ENCODE data around the gene STEAP2.

Gene STEAP2

DNA sequence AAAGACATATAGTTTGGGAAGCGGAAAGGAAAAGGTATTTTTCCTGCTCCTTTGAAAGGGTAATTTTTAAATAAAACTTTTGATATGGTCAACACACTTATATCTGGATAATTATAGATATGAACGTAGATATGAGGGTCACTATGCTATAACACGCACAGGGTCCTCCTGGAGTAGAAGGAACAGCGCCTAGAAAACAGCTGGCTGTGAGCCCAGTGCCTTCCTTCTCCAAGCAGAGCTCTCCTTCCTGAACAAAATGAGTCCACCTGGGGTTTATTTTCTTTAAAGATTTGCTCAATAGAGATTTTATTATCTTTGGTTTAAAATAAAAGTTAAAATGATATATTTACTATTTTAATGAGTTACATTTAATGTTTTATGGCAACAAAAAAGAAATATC lies 44.2 kb upstream of the STEAP2 start:
- H3K79me1 ChIP-seq (replicated peaks; ENCODE audit: low read length, poor library complexity, severe bottlenecking) = no peaks in the 10 kb centered on the region
- H4K8ac ChIP-seq (ENCODE audit: low read length) = no peak overlapping the region
- H2BK12ac ChIP-seq (ENCODE audit: low read length in 2 of 2) = no peak overlapping the region
- peaks cover 6% of the 10 kb centered on the region for H3K9me3 ChIP-seq (ENCODE audit: control insufficient read depth, low read length)
- no peak overlapping the region for H3K27ac ChIP-seq (ENCODE audit: low read length, poor library complexity, severe bottlenecking)
- H2BK15ac ChIP-seq (ENCODE audit: low read depth, poor library complexity, severe bottlenecking) = no peak overlapping the region
- H3K18ac ChIP-seq (ENCODE audit: low read depth in 1 of 2, low read length in 2 of 2) = no peak overlapping the region
- no peak for DNase-seq
- peaks cover 0 to 29% of the 10 kb centered on the region in 2 experiments for H3K27me3 ChIP-seq (ENCODE audit: control insufficient read depth in 1 of 2, insufficient read depth in 1 of 2, low read length in 2 of 2)
- peaks cover 0 to 35% of the 10 kb centered on the region in 2 experiments for H3K36me3 ChIP-seq (ENCODE audit: control insufficient read depth in 1 of 2, insufficient read depth in 2 of 2, low read depth in 1 of 2, low read length in 2 of 2)
- no peak overlapping the region for H3K4ac ChIP-seq (ENCODE audit: low read depth in 1 of 2, low read length in 2 of 2)
- no peak overlapping the region for H4K91ac ChIP-seq (ENCODE audit: low read length)
- no peak overlapping the region for H2AK5ac ChIP-seq (ENCODE audit: low read length, severe bottlenecking)
- no peak overlapping the region for H2BK120ac ChIP-seq (ENCODE audit: low read depth, low read length)
- H2BK5ac ChIP-seq (ENCODE audit: low read depth, low read length, poor library complexity, severe bottlenecking) = no peak overlapping the region
- no peak overlapping the region for H2AFZ ChIP-seq (ENCODE audit: low read depth, low read length)
- 82% methylated on average over 3 of the region's 4 CpGs for WGBS
- no peaks in the 10 kb centered on the region for H3K4me1 ChIP-seq (ENCODE audit: control insufficient read depth, insufficient read depth, low read depth, low read length)
- no peak overlapping the region for H3K14ac ChIP-seq (ENCODE audit: low read length in 2 of 2)
- H3K4me2 ChIP-seq (ENCODE audit: low read length, poor library complexity, severe bottlenecking) = no peak overlapping the region
- no peak overlapping the region for H3K9ac ChIP-seq (ENCODE audit: low read length)
- no peak overlapping the region for H3K23ac ChIP-seq (ENCODE audit: low read length in 2 of 2)
- H3K4me3 ChIP-seq (ENCODE audit: insufficient read depth in 1 of 2, low read depth in 1 of 2, low read length in 2 of 2) = no peak overlapping the region

DNA sequence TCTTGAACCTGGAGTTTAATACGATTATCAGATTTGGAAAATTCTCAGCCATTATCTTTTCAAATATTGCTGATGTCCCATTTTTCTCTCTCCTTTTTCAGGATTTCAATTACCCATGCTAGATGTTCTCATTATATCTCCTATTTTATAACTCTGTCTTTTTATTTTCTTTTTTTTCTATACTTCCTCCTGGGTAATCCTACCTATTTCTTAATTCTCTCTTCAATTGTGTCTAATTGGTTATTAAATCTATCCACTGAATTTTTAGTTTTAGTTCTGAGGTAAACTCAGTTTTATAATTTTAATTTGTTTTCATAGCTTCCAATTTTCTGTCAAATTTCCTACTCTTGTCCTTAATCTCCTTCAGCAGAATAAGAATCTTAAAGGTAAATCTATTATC lies 41.6 kb upstream of the STEAP2 start:
- no peak overlapping the region for H2BK5ac ChIP-seq (ENCODE audit: low read depth, low read length, poor library complexity, severe bottlenecking)
- peaks cover 0 to 10% of the 10 kb centered on the region in 2 experiments for H3K36me3 ChIP-seq (ENCODE audit: control insufficient read depth in 1 of 2, insufficient read depth in 2 of 2, low read depth in 1 of 2, low read length in 2 of 2)
- peaks cover 6% of the 10 kb centered on the region for H3K9me3 ChIP-seq (ENCODE audit: control insufficient read depth, low read length)
- H2AFZ ChIP-seq (ENCODE audit: low read depth, low read length) = no peak overlapping the region
- DNase-seq = no peak
- no peak overlapping the region for H3K4me2 ChIP-seq (ENCODE audit: low read length, poor library complexity, severe bottlenecking)
- no peak overlapping the region for H4K8ac ChIP-seq (ENCODE audit: low read length)
- no peaks in the 10 kb centered on the region for H3K79me1 ChIP-seq (replicated peaks; ENCODE audit: low read length, poor library complexity, severe bottlenecking)
- no peak overlapping the region for H2BK12ac ChIP-seq (ENCODE audit: low read length in 2 of 2)
- H4K91ac ChIP-seq (ENCODE audit: low read length) = no peak overlapping the region
- no peak overlapping the region for H3K9ac ChIP-seq (ENCODE audit: low read length)
- no peak overlapping the region for H3K14ac ChIP-seq (ENCODE audit: low read length in 2 of 2)
- H3K27ac ChIP-seq (ENCODE audit: low read length, poor library complexity, severe bottlenecking) = no peak overlapping the region
- H3K18ac ChIP-seq (ENCODE audit: low read depth in 1 of 2, low read length in 2 of 2) = no peak overlapping the region
- no peak overlapping the region for H2BK15ac ChIP-seq (ENCODE audit: low read depth, poor library complexity, severe bottlenecking)
- peaks cover 1% of the 10 kb centered on the region for H3K4me1 ChIP-seq (ENCODE audit: control insufficient read depth, insufficient read depth, low read depth, low read length)
- H2BK120ac ChIP-seq (ENCODE audit: low read depth, low read length) = no peak overlapping the region
- no peak overlapping the region for H3K4ac ChIP-seq (ENCODE audit: low read depth in 1 of 2, low read length in 2 of 2)
- WGBS = 82% methylated on average over 1 of the region's 1 CpG
- H3K23ac ChIP-seq (ENCODE audit: low read length in 2 of 2) = no peak overlapping the region
- no peak overlapping the region for H2AK5ac ChIP-seq (ENCODE audit: low read length, severe bottlenecking)
- H3K4me3 ChIP-seq (ENCODE audit: insufficient read depth in 1 of 2, low read depth in 1 of 2, low read length in 2 of 2) = no peak overlapping the region
- peaks cover 0 to 26% of the 10 kb centered on the region in 2 experiments for H3K27me3 ChIP-seq (ENCODE audit: control insufficient read depth in 1 of 2, insufficient read depth in 1 of 2, low read length in 2 of 2)

DNA sequence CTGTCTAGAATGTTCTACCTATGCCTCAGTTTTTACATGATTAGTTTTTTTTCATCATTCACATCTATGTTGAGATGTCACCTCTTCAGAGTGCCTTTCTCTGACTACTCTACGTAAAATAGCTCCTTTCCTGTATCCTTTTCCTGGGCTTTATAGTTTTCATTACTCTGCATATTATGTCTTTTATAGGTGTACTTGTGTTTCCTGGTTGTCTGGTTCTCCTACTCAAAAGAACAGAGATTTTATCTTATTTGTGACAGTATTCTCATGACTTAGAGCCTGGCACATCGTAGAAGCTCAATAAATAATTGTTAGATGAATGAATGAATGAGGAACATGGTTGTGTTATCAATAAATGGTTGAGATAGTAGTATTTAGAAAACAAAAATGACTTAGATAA lies 39.4 kb upstream of the STEAP2 start:
- WGBS = 50% methylated on average over 1 of the region's 2 CpGs
- Histone ChIP-seq H4K91ac (ENCODE audit: low read length) (no peak overlapping the region), H3K27ac (ENCODE audit: low read length, poor library complexity, severe bottlenecking) (no peak overlapping the region), H3K4me3 (ENCODE audit: insufficient read depth in 1 of 2, low read depth in 1 of 2, low read length in 2 of 2) (no peak overlapping the region), H3K23ac (ENCODE audit: low read length in 2 of 2) (no peak overlapping the region), H3K9ac (ENCODE audit: low read length) (no peak overlapping the region), H3K18ac (ENCODE audit: low read depth in 1 of 2, low read length in 2 of 2) (no peak overlapping the region), H3K9me3 (ENCODE audit: control insufficient read depth, low read length) (peaks cover 9% of the 10 kb centered on the region), H3K27me3 (ENCODE audit: control insufficient read depth in 1 of 2, insufficient read depth in 1 of 2, low read length in 2 of 2) (peaks cover 0 to 20% of the 10 kb centered on the region in 2 experiments), H2BK5ac (ENCODE audit: low read depth, low read length, poor library complexity, severe bottlenecking) (no peak overlapping the region), H3K36me3 (ENCODE audit: control insufficient read depth in 1 of 2, insufficient read depth in 2 of 2, low read depth in 1 of 2, low read length in 2 of 2) (no peaks in the 10 kb centered on the region), H3K14ac (ENCODE audit: low read length in 2 of 2) (no peak overlapping the region), H3K4me1 (ENCODE audit: control insufficient read depth, insufficient read depth, low read depth, low read length) (peaks cover 1% of the 10 kb centered on the region), H4K8ac (ENCODE audit: low read length) (no peak overlapping the region), H3K79me1 (replicated peaks; ENCODE audit: low read length, poor library complexity, severe bottlenecking) (no peaks in the 10 kb centered on the region), H2AFZ (ENCODE audit: low read depth, low read length) (no peak overlapping the region), H2BK12ac (ENCODE audit: low read length in 2 of 2) (no peak overlapping the region), H3K4ac (ENCODE audit: low read depth in 1 of 2, low read length in 2 of 2) (no peak overlapping the region), H2BK15ac (ENCODE audit: low read depth, poor library complexity, severe bottlenecking) (no peak overlapping the region), H2BK120ac (ENCODE audit: low read depth, low read length) (no peak overlapping the region), H3K4me2 (ENCODE audit: low read length, poor library complexity, severe bottlenecking) (no peak overlapping the region), H2AK5ac (ENCODE audit: low read length, severe bottlenecking) (no peak overlapping the region)
- DNase-seq = no peak

DNA sequence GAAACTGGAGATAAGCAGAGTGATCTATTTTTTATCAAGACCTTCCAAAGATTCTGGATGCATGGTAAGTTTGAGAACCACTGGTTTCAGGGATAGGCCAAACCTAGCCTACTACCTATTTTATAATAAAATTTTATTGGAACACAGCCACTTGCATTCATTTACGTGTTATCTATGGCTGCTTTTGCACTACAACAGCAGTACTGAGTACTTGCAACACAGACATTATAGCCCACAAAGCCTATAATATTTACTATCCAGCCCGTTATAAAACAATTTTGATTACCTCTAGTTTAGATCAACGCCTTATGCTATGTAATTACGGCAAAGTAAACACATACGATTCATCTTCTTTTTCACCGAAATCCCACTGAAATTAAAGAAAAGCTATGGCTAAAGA lies 38.9 kb upstream of the STEAP2 start:
- DNase-seq = no peak
- H3K4me3 ChIP-seq (ENCODE audit: insufficient read depth in 1 of 2, low read depth in 1 of 2, low read length in 2 of 2) = no peak overlapping the region
- H3K18ac ChIP-seq (ENCODE audit: low read depth in 1 of 2, low read length in 2 of 2) = no peak overlapping the region
- no peak overlapping the region for H2AFZ ChIP-seq (ENCODE audit: low read depth, low read length)
- H3K27ac ChIP-seq (ENCODE audit: low read length, poor library complexity, severe bottlenecking) = no peak overlapping the region
- 93% methylated on average over 4 of the region's 6 CpGs for WGBS
- H3K4ac ChIP-seq (ENCODE audit: low read depth in 1 of 2, low read length in 2 of 2) = no peak overlapping the region
- H4K91ac ChIP-seq (ENCODE audit: low read length) = no peak overlapping the region
- no peak overlapping the region for H3K4me2 ChIP-seq (ENCODE audit: low read length, poor library complexity, severe bottlenecking)
- no peak overlapping the region for H2BK12ac ChIP-seq (ENCODE audit: low read length in 2 of 2)
- no peak overlapping the region for H3K9ac ChIP-seq (ENCODE audit: low read length)
- H2BK15ac ChIP-seq (ENCODE audit: low read depth, poor library complexity, severe bottlenecking) = no peak overlapping the region
- peaks cover 1% of the 10 kb centered on the region for H3K4me1 ChIP-seq (ENCODE audit: control insufficient read depth, insufficient read depth, low read depth, low read length)
- peaks cover 9% of the 10 kb centered on the region for H3K9me3 ChIP-seq (ENCODE audit: control insufficient read depth, low read length)
- no peak overlapping the region for H2BK5ac ChIP-seq (ENCODE audit: low read depth, low read length, poor library complexity, severe bottlenecking)
- H3K23ac ChIP-seq (ENCODE audit: low read length in 2 of 2) = no peak overlapping the region
- H2AK5ac ChIP-seq (ENCODE audit: low read length, severe bottlenecking) = no peak overlapping the region
- H3K27me3 ChIP-seq (ENCODE audit: control insufficient read depth in 1 of 2, insufficient read depth in 1 of 2, low read length in 2 of 2) = peaks cover 0 to 20% of the 10 kb centered on the region in 2 experiments
- no peak overlapping the region for H3K14ac ChIP-seq (ENCODE audit: low read length in 2 of 2)
- no peak overlapping the region for H2BK120ac ChIP-seq (ENCODE audit: low read depth, low read length)
- no peaks in the 10 kb centered on the region for H3K36me3 ChIP-seq (ENCODE audit: control insufficient read depth in 1 of 2, insufficient read depth in 2 of 2, low read depth in 1 of 2, low read length in 2 of 2)
- no peak overlapping the region for H4K8ac ChIP-seq (ENCODE audit: low read length)
- no peaks in the 10 kb centered on the region for H3K79me1 ChIP-seq (replicated peaks; ENCODE audit: low read length, poor library complexity, severe bottlenecking)

Measured in mesenchymal stem cell (in vitro differentiated cells and primary cell).